ENCODE measurements around the gene PTPN3. TPM values are rescaled to one million over a fixed set of nuclear protein-coding genes. Genes with fewer than 3 reads are reported as not detected.

Gene PTPN3
- total RNA-seq, 1 experiment from 2014 or later, result 20.2 TPM

DNA sequence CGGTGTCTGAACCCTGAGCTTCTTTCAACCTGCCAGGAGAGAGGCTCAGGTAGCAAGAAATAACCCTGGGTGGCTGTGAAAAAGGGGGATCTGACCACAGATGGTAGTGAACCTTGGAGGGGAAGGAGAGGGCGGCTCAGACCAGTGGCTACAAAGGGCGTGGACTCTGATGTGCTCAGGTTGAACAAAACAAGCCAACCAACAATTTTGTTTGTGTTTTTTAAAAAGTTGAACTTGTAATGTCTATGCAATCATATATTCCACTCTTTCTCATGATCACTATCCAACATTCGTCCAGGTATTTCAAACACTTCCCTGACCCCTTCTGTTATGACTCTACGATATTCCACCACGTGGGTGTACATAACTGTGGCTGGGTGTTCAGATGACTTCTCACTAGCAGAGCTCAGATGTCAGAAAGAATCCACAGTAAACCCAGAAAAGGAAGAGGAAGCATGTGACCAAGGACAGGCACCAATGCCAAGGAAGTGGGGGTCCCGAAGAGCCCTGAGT is 20.0 kb downstream of the PTPN3 start:
- intact Hi-C loops (cut with micrococcal nuclease; ENCODE audit: unreplicated experiment), result no loop called here
- DNase-seq, result no peak
- H3K4me3 ChIP-seq, result peak overlapping the region; percentile 19; the same call in 1 of the 2 replicates
- TF ChIP-seq, protein P1, sequence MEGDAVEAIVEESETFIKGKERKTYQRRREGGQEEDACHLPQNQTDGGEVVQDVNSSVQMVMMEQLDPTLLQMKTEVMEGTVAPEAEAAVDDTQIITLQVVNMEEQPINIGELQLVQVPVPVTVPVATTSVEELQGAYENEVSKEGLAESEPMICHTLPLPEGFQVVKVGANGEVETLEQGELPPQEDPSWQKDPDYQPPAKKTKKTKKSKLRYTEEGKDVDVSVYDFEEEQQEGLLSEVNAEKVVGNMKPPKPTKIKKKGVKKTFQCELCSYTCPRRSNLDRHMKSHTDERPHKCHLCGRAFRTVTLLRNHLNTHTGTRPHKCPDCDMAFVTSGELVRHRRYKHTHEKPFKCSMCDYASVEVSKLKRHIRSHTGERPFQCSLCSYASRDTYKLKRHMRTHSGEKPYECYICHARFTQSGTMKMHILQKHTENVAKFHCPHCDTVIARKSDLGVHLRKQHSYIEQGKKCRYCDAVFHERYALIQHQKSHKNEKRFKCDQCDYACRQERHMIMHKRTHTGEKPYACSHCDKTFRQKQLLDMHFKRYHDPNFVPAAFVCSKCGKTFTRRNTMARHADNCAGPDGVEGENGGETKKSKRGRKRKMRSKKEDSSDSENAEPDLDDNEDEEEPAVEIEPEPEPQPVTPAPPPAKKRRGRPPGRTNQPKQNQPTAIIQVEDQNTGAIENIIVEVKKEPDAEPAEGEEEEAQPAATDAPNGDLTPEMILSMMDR (conservative IDR thresholded peaks at IDR 0.05), result no peak
- no peak for TF ChIP-seq EZH2 (IDR thresholded peaks at IDR 0.05; ENCODE audit: low read depth)
- peak overlapping the region; percentile 99 for H3K27ac ChIP-seq
- H3K9me3 ChIP-seq (ENCODE audit: insufficient read depth, low read depth), result no peaks in the 10 kb centered on the region
- H3K79me2 ChIP-seq (ENCODE audit: low read depth), result peaks cover 79% of the 10 kb centered on the region
- peaks cover 84% of the 10 kb centered on the region for H3K4me1 ChIP-seq (replicated peaks; ENCODE audit: insufficient read depth)
- peaks cover 19% of the 10 kb centered on the region; the same call in 1 of the 2 replicates for H3K36me3 ChIP-seq (ENCODE audit: low read depth)
- H3F3A ChIP-seq (ENCODE audit: insufficient read depth, low read depth), result peaks cover 70% of the 10 kb centered on the region
- CTCF ChIA-PET, result no interaction called here
- H4K20me1 ChIP-seq (ENCODE audit: insufficient read depth), result no peaks in the 10 kb centered on the region
- TSS peak; percentile 47 for BruUV-seq (replicated peaks)
- no peaks in the 10 kb centered on the region for H3K9me2 ChIP-seq (ENCODE audit: insufficient read depth)
- no peaks in the 10 kb centered on the region for H3K27me3 ChIP-seq (ENCODE audit: insufficient read depth, low read depth)
- POLR2A ChIA-PET (ENCODE audit: unreplicated experiment), result no interaction called here
- no peak overlapping the region for H2AFZ ChIP-seq
- H3K4me2 ChIP-seq, result peak overlapping the region; percentile 74

DNA sequence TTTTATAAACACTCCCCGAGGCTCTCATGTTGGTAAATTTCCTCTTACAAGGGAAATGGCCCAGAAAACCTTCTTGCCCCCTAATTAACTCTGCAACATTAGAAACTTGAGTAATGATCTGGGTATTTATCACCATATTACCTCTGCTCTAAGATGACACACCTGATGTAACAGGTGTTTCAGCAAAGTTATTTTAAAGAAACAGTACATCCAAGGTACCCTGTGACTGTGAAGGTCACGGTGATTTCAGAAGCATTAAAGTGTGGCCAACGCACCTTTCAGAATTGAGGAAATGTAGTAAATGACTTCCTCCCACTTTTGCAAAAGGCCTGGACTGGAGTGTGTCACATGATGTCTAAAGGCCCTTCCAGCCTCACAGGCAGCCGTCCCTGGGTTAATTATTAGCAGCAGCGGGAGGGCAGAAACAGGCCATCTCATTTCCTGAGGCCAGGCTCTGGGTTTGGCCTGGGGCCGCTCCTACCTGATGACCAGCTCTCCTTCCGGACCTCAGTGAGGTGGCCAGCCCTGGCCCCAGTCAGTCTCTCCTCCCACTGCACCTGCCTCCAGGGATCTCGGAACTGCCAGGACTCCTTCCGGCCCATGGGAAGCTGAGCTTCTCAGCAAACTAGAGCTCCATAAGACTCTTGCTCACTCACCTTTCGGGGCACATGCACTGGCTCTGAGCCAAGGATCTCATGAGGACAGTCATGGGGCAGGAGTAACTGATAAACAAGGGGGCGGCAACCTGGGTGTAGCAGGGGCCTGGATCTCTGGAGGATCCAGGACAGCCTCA is 20.7 kb downstream of the PTPN3 start:
- Histone ChIP-seq H3K4me3 (peak overlapping the region; percentile 38; the same call in 1 of the 2 replicates), H3K9me2 (ENCODE audit: insufficient read depth) (no peaks in the 10 kb centered on the region), H3K9me3 (ENCODE audit: insufficient read depth, low read depth) (no peaks in the 10 kb centered on the region), H2AFZ (no peak overlapping the region), H3K4me2 (peak overlapping the region; percentile 74), H3F3A (ENCODE audit: insufficient read depth, low read depth) (peaks cover 64% of the 10 kb centered on the region), H3K4me1 (replicated peaks; ENCODE audit: insufficient read depth) (peaks cover 84% of the 10 kb centered on the region), H3K79me2 (ENCODE audit: low read depth) (peaks cover 79% of the 10 kb centered on the region), H3K27me3 (ENCODE audit: insufficient read depth, low read depth) (no peaks in the 10 kb centered on the region), H3K36me3 (ENCODE audit: low read depth) (peaks cover 19% of the 10 kb centered on the region; the same call in 1 of the 2 replicates), H4K20me1 (ENCODE audit: insufficient read depth) (no peaks in the 10 kb centered on the region), H3K27ac (peak overlapping the region; percentile 99)
- BruUV-seq (replicated peaks), result no TSS peak
- intact Hi-C loops (cut with micrococcal nuclease; ENCODE audit: unreplicated experiment), result loop anchor here (1.0 kb wide), 3 partner anchors 22 to 79 kb away; no protein-coding TSS in a partner anchor
- DNase-seq, result peak; percentile 83 to 99
- CTCF ChIA-PET, result no interaction called here
- TF ChIP-seq, protein P1 (conservative IDR thresholded peaks at IDR 0.05), result no peak
- no peak for TF ChIP-seq EZH2 (IDR thresholded peaks at IDR 0.05; ENCODE audit: low read depth)
- POLR2A ChIA-PET (ENCODE audit: unreplicated experiment), result interaction anchor here (0.7 kb wide), 1 partner anchor 24 kb away, joined by 4 read pairs; no protein-coding TSS in a partner anchor

DNA sequence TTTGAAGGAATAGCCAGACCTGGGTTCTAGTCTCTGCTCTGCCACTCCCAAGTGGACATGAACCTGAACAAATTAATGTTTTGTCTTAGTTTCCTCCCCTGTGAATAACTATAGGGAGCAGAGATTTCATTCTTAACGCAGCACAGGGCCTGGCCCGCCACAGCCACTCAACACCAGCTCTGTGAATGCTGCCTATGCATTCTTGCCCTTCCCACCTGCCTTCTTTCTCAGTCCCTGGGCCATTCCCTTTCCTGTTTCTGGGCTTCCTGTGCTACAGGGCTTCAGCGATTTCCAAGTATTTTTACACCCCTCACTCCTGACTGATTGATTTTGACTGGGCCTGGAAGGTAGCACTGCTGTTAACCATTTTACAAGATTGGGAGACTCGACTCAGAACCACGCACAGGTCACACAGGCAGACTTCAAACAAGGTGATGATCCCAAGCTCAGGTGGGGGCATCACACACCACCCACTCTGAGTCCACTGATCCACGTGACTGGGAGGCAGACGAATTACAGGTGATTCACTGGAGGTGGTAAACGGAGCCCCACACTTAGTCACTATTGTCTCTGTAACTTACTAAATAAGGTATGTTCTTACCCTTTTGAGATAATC is 21.4 kb downstream of the PTPN3 start:
- H4K20me1 ChIP-seq (ENCODE audit: insufficient read depth), result no peaks in the 10 kb centered on the region; the same call in 1 of the 2 replicates
- intact Hi-C loops (cut with micrococcal nuclease; ENCODE audit: unreplicated experiment), result loop anchor here (1.0 kb wide), 3 partner anchors 23 to 80 kb away; no protein-coding TSS in a partner anchor
- H3F3A ChIP-seq (ENCODE audit: insufficient read depth, low read depth), result peaks cover 60% of the 10 kb centered on the region
- DNase-seq, result peak in 1 of 2 experiments; percentile 32
- H3K36me3 ChIP-seq (ENCODE audit: low read depth), result peaks cover 19% of the 10 kb centered on the region; the same call in 1 of the 2 replicates
- H3K9me3 ChIP-seq (ENCODE audit: insufficient read depth, low read depth), result no peaks in the 10 kb centered on the region
- peaks cover 79% of the 10 kb centered on the region for H3K79me2 ChIP-seq (ENCODE audit: low read depth)
- ChIA-PET POLR2A (ENCODE audit: unreplicated experiment) (interaction anchor here (0.7 kb wide), 1 partner anchor 555 kb away, joined by 3 read pairs; no protein-coding TSS in a partner anchor), CTCF (no interaction called here)
- peak overlapping the region; percentile 38; the same call in 1 of the 2 replicates for H3K4me3 ChIP-seq
- TSS peak; percentile 40 for BruUV-seq (replicated peaks)
- TF ChIP-seq, protein P1 (conservative IDR thresholded peaks at IDR 0.05), result no peak
- TF ChIP-seq EZH2 (IDR thresholded peaks at IDR 0.05; ENCODE audit: low read depth), result no peak
- peaks cover 85% of the 10 kb centered on the region for H3K4me1 ChIP-seq (replicated peaks; ENCODE audit: insufficient read depth)
- H3K9me2 ChIP-seq (ENCODE audit: insufficient read depth), result no peaks in the 10 kb centered on the region
- 0 out of 2 replicates have a peak overlapping the region, but pooled peaks have one; percentile 14 for H2AFZ ChIP-seq
- H3K27ac ChIP-seq, result peak overlapping the region; percentile 99
- H3K27me3 ChIP-seq (ENCODE audit: insufficient read depth, low read depth), result no peaks in the 10 kb centered on the region
- peak overlapping the region; percentile 74 for H3K4me2 ChIP-seq
